ENCODE measurements around the gene NTRK2.

GRCh38 chr9:84997472-84997871 lies 327.9 kb downstream of the NTRK2 start:
- TF ChIP-seq CTCF (conservative IDR thresholded peaks at IDR 0.05; ENCODE audit: low read length), result no peak
- no peak for TF ChIP-seq EZH2phosphoT487 (IDR thresholded peaks at IDR 0.05; ENCODE audit: borderline replicate concordance)

Data from Loucy (cell line).